Activated T-cell treated with anti-CD3 and anti-CD28 coated beads, Interleukin-2, amount 50 U/mL, for 24 hours (primary cell): ENCODE data around the gene RIMBP2.

ENCODE experiments used
- DNase-seq: peaks from one replicate; pipeline ENCODE4 v3.0.0-alpha.2; 2020
- H3K27ac Mint-ChIP-seq: 2 replicates; pipeline ENCODE4 v1.8.0; 2020; ENCODE audit warnings: mild to moderate bottlenecking, mixed read lengths
- H3K27me3 Mint-ChIP-seq: 2 replicates; pipeline ENCODE4 v1.8.0; 2020; ENCODE audit warnings: mixed read lengths
- H3K36me3 Mint-ChIP-seq: 2 replicates; pipeline ENCODE4 v1.8.0; 2020; ENCODE audit warnings: low read depth, mixed read lengths
- H3K4me1 Mint-ChIP-seq: 2 replicates; pipeline ENCODE4 v1.8.0; 2020; ENCODE audit warnings: low read depth, mixed read lengths
- H3K4me3 Mint-ChIP-seq: 2 replicates; pipeline ENCODE4 v1.8.0; 2020; ENCODE audit warnings: mild to moderate bottlenecking, moderate library complexity, mixed read lengths
- H3K9me3 Mint-ChIP-seq: 2 replicates; pipeline ENCODE4 v1.8.0; 2020; ENCODE audit warnings: mixed read lengths

RIMBP2 gene

DNA sequence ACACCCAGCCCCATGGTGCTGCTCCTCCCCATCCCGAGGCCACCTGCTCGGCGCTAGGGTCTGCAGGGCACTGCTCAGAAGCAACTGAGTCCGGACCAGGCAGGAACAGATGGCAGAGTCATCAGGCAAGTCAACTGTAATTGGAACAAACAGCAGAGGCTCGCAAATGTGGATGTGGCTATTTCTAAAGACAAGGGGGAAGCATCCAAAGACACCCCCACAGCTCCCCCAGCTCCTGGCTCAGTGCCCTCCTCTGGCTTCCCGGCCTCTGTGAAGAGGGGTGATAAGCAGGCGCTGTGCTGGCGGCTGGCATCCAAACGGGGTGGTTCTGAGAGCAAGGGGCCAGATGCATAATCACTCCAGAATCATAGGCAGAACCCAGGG is 252.8 kb downstream of the RIMBP2 start:
- no peak for DNase-seq
- Mint-ChIP-seq H3K27ac (no peak overlapping the region), H3K4me1 (no peaks in the 10 kb centered on the region), H3K4me3 (no peak overlapping the region), H3K9me3 (no peaks in the 10 kb centered on the region), H3K36me3 (no peaks in the 10 kb centered on the region), H3K27me3 (no peaks in the 10 kb centered on the region)

DNA sequence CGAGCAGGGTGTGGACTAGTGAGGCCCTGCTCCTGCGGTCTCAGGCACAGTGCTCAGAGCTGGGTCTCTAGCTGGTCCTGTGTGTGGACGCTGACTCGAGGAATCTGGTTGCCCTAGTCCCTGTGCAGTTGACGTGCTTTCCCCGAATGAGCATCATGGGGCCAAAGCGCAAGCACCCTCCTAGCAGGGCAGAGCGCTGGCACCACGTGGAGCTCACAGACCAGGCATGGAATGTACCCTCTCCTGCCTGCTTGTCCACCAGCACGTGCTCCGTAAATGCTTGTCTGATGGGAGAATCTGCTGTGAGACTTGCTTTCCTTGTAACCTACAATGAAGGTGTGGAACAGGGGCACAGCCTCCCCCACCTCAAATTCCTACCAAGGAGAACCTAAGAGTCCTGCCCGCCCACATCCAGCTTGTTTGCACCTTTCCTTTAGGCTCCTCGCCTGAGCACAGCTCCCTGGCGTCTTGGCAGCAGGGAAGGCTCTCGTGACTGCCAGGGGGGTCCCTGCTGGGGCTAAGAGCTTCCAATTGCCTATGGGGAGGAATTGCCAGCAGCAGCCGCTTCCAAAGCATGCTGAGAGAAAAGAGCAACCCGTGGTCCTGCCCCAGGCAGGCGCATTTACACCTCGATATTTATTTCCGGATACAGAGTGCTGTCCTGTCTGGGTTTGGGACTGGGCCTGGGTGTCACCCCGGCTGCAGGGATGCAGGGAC is 253.4 kb downstream of the RIMBP2 start:
- Mint-ChIP-seq H3K4me1 (no peaks in the 10 kb centered on the region), H3K27me3 (no peaks in the 10 kb centered on the region), H3K27ac (no peak overlapping the region), H3K36me3 (no peaks in the 10 kb centered on the region), H3K4me3 (no peak overlapping the region), H3K9me3 (no peaks in the 10 kb centered on the region)
- DNase-seq, result no peak

DNA sequence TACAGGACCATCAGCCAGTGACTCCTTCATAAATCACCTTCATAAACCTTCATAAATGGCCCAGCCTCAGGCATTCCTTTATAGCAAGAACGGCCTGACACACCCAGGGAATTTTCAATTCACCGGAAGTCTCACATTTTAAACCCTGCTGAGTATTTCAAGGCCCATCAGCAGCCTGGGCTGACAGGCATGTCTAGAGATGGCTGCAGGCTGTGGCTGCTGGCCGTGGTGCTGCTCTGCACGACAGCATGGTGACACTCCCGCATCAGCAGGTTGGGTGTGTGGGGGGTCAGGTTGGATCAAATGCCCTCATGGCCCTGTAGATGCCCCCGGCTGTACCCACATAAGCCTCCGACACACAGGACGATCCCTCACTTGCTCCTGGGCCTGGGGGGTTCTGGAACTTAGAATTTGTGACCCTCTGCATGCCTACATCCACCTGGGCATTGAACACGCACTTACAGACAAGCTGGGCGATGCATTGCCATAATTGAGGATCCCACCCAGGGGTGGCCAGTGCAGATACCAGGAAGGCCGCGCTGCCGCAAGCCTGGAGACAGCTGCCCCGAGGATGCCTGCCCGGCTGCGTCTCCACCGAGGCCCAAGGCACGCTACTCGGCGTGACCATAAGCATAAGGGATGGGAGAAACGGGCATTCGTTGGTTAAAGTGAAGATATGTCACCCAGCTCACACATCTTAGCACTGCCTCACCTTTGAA is 254.1 kb downstream of the RIMBP2 start:
- H3K9me3 Mint-ChIP-seq, result no peaks in the 10 kb centered on the region
- no peak overlapping the region for H3K27ac Mint-ChIP-seq
- H3K4me1 Mint-ChIP-seq, result no peaks in the 10 kb centered on the region
- H3K27me3 Mint-ChIP-seq, result no peaks in the 10 kb centered on the region
- no peaks in the 10 kb centered on the region for H3K36me3 Mint-ChIP-seq
- no peak overlapping the region for H3K4me3 Mint-ChIP-seq
- DNase-seq, result no peak

DNA sequence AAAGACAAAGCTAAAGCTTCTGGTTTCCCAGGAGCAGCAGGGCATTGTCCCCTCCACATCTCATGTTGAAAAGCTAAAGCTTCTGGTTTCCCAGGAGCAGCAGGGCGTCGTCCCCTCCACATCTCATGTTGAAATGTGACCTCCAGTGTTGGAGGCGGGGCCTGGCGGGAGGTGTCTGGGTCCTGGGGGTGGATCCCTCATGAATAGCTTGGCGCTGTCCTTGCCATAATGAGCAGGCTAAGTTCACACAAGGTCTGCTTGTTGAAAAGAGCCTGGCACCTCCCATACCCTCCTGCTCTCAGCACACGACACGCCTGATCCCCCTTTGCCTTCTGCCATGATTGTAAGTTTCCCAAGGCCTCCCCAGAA is 254.7 kb downstream of the RIMBP2 start:
- no peaks in the 10 kb centered on the region for H3K36me3 Mint-ChIP-seq
- H3K4me3 Mint-ChIP-seq, result no peak overlapping the region
- H3K9me3 Mint-ChIP-seq, result no peaks in the 10 kb centered on the region
- no peaks in the 10 kb centered on the region for H3K27me3 Mint-ChIP-seq
- no peak for DNase-seq
- no peak overlapping the region for H3K27ac Mint-ChIP-seq
- H3K4me1 Mint-ChIP-seq, result no peaks in the 10 kb centered on the region

DNA sequence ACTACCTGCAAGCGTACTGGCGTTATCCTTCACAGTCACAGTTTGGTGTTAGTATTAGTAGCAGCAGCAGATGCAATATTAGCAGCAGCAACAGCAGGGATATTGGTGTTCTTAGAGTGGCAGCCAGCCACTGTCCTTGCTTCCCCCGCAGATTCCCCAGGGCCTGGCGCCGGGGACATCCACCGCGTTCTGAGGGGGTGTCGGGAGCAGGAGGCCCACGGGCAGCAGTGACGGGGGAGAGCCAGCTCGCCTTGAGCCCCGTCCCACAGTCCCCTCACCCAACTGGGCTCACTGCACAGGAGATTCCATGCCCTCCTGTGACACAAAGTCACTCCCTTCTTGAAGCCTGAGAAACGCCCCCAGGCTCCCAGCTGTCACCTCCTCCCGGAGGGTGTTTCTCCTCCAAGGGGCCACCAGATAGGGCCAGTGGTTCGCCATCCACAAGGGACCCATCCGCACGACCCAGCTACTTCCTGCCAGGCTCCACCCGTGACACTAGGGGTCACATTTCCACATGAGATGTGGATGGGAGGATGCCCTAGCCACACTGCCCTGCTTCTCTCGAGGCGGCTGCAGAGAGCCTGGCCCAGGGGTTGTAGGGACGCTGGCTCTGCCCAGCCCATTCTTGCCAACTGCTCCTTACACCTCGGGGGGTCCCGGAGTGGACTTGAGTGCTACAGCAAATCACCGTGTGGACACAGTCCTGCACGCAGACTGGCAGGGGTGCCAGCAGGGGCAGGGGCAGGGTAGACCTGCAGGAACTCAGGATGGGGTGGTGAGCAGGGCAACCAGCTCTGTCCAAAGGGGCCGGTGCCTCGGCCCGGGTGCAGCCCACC is 255.3 kb downstream of the RIMBP2 start:
- Mint-ChIP-seq H3K4me1 (no peaks in the 10 kb centered on the region), H3K27me3 (no peaks in the 10 kb centered on the region), H3K27ac (no peak overlapping the region), H3K4me3 (no peak overlapping the region), H3K36me3 (no peaks in the 10 kb centered on the region), H3K9me3 (no peaks in the 10 kb centered on the region)
- DNase-seq, result no peak

DNA sequence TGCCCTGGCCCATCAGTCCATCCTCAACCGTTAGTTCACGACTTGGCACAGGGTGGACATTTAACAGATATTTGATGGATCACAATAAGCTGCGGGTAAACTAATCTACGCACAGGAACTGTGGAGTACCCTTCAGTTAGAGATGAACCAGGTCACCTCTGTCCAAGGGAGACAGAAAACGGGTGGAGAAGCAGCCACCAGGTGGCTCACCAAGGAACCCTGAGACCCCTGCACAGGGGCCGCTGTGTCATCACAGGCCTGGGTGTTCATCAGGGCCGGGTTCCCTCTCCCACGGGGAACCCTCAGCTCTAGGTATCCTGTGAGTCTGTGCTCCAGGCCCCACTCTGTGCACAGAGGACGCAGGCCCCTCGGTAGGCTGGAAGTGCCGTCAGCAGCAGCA is 256.2 kb downstream of the RIMBP2 start:
- Mint-ChIP-seq H3K36me3 (no peaks in the 10 kb centered on the region), H3K4me3 (no peak overlapping the region), H3K27ac (no peak overlapping the region), H3K27me3 (no peaks in the 10 kb centered on the region), H3K4me1 (no peaks in the 10 kb centered on the region), H3K9me3 (no peaks in the 10 kb centered on the region)
- DNase-seq, result no peak

DNA sequence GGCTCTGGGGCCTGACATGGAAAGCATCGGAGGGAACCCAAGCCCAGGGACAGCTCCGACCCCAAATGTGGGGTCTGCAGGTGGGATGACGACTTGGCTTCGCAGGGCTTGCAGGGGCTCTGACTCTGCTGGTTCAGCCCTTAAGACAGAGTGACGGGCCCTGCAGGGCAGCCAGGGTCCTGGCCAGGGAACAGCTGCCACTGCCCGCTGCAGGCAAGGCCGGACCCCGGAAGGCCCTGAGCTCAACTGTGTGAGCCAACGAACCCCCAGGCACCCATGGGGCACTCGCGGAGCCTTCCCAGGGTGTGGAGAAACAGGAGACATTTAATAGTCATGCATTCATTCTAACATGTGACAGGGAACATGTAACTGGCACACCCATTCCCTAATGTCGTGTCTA is 257.8 kb downstream of the RIMBP2 start:
- Mint-ChIP-seq H3K9me3 (no peaks in the 10 kb centered on the region), H3K36me3 (no peaks in the 10 kb centered on the region), H3K4me1 (no peaks in the 10 kb centered on the region), H3K27ac (no peak overlapping the region), H3K4me3 (no peak overlapping the region), H3K27me3 (no peaks in the 10 kb centered on the region)
- no peak for DNase-seq

DNA sequence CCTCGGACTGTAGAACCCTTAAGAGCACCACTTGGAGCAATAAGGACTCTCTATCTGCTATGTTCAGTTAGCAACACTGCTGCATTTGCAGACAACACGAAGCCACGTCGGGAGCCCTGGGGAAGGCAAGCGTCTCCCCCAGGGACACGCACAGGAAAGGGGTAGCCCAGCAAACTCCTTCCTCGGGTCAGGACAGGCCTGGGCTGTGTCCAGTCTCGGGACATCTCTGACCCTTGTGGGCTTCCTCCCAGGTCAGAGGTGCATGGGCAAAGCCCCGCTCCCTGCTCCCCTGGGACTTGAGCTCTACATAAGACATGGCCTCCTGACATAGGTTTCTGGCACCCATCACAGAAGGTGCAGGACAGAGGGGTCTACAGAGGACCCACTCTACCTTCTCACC is 258.9 kb downstream of the RIMBP2 start:
- Mint-ChIP-seq H3K27me3 (no peaks in the 10 kb centered on the region), H3K36me3 (no peaks in the 10 kb centered on the region), H3K9me3 (no peaks in the 10 kb centered on the region), H3K27ac (no peak overlapping the region), H3K4me1 (no peaks in the 10 kb centered on the region), H3K4me3 (no peak overlapping the region)
- no peak for DNase-seq

DNA sequence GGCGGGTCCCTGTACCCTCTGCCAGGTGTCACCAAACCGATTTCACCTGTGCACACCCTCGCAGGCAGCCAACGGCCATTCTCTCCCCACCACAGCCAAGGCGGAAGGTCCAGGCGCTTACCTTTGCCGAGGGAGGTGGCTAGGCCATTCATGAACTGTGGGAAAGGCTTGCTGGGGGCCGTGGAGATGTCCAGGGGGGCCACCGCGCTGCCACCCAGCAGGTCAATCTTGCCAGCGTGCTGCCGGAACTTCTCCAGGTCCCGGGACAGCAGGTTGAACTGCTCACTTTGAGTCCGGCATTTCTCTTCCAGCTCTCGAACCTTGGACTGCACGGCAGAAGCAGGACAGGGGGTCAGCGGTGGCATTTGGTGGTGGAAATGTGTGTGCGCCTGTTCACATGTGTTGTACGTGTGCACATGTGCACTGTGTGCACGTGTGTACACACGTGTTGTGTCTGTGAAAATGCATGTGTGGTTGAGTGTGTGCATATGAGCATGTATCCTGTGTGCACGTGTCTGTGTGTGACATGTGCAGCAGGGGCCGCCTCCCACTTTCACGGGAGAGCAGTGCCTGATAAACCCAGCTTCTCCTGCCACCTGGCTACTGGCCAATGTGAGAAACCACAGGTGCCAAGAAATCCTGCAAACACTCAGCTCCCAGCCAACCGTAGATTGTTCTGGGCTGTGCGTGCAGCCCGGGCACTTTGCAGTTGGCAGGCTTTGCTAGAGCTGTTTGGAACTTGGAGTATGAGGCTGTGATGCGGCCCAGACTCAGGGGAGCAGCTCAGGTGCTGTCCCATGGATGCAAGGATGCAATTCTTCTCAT is 259.5 kb downstream of the RIMBP2 start:
- Mint-ChIP-seq H3K36me3 (no peaks in the 10 kb centered on the region), H3K9me3 (no peaks in the 10 kb centered on the region), H3K4me3 (no peak overlapping the region), H3K27ac (no peak overlapping the region), H3K4me1 (no peaks in the 10 kb centered on the region), H3K27me3 (no peaks in the 10 kb centered on the region)
- DNase-seq, result no peak

DNA sequence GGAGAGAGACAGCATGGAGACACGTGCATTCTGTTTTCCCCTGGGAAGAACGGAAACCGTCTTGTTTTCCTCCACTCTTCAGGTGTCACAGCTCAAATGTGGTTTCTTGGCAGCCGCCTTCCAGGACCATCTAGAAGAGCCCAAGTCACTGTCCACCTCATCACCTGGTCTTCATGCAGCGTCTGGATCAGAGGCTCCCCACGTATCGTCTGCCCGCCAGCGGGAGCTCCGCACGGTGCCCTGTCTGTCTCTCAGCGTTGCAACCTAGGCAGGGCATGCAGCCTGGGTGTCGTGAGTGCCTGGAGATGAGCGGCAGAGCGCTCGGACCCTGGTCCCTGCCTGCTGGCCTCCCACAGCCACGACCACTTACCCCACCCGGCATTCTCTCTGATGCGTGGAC is 260.9 kb downstream of the RIMBP2 start:
- Mint-ChIP-seq H3K36me3 (no peaks in the 10 kb centered on the region), H3K4me3 (no peak overlapping the region), H3K27ac (no peak overlapping the region), H3K27me3 (no peaks in the 10 kb centered on the region), H3K4me1 (no peaks in the 10 kb centered on the region), H3K9me3 (no peaks in the 10 kb centered on the region)
- DNase-seq, result no peak

DNA sequence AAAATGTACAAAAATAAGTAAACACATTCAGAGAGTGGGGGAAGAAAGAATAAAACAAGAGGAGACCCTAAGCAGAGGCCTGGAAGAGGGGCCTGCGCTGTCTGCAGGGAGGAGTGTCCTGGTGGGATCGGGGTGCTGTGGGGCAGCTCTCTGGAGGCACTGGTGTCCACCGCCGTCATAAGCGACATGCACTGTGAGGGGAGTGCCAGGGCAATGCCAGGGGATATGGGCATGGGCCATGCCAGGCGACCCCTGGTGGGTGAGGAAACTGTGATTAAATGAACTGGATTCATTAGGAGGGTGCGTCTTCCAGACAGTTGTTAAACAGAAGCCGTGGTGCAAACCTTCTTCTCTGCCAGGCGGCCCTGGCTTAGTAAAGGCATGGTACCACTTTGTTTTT is 261.8 kb downstream of the RIMBP2 start:
- H3K36me3 Mint-ChIP-seq, result no peaks in the 10 kb centered on the region
- H3K27me3 Mint-ChIP-seq, result no peaks in the 10 kb centered on the region
- no peaks in the 10 kb centered on the region for H3K9me3 Mint-ChIP-seq
- H3K4me3 Mint-ChIP-seq, result no peak overlapping the region
- no peak for DNase-seq
- no peak overlapping the region for H3K27ac Mint-ChIP-seq
- no peaks in the 10 kb centered on the region for H3K4me1 Mint-ChIP-seq

DNA sequence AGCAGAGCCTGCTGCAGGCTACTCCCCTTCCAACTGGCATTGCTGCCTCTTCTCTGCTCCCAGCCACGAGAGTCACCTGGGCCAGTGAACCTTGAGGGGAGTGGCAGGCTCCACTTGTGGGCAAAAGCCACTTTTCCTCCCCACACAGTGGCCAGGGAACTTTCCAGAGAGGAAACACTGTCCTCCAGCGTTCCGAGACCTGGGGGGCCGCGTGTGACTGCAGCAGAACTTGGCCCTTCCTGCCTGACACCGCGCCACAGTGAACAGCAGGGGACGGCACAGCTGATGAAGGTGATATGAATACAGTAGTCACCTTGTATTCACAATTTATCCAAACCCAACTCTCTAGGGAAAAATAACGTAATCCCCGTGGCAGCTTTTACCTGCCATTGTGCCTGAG is 263.6 kb downstream of the RIMBP2 start:
- H3K27ac Mint-ChIP-seq, result no peak overlapping the region
- no peaks in the 10 kb centered on the region for H3K9me3 Mint-ChIP-seq
- H3K4me3 Mint-ChIP-seq, result no peak overlapping the region
- no peaks in the 10 kb centered on the region for H3K27me3 Mint-ChIP-seq
- no peaks in the 10 kb centered on the region for H3K36me3 Mint-ChIP-seq
- H3K4me1 Mint-ChIP-seq, result no peaks in the 10 kb centered on the region
- DNase-seq, result no peak

DNA sequence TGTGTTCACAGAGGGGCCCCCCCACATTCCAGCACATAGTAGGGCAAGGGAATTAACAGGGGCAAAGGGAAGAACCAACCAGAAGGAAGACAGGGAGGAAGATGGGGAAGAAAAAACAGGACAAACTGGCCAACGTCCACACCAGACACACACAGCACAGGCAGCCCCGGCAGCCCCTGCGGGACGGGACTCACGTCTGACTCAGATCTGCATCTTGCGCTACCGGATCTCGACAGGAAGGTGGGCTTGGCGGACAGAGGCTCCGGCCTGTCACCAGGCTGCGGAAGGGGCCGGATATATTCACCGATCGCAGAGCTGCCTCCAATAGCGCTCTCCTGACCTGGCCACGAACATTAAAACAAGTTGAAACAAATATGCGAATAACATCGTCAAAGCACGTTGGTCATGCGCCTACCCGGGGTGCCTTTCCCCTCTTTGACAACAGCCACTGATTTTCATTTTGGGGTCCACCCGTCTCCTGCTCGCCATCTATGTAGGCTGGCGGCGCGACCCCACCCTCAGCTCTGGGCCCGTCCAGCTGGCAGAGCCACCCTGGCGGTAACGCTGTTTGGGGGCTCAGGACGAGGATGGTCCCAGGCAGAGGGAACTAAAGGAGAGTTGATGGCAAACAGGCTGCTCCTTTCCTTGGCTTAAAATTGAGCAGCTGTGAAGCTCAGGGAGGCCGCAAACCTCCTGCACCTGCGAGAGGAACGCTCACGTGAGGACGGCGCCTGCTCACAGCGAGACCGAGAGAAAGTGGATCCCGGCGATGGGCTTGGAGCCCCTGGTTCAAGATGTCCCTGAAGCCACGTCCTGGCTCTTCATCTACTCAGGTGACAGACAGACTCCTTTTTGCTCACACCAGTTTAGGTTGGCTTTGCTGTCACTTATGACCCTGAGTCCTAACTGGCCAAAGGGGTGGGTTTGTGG is 264.8 kb downstream of the RIMBP2 start:
- Mint-ChIP-seq H3K27me3 (no peaks in the 10 kb centered on the region), H3K4me3 (no peak overlapping the region), H3K27ac (no peak overlapping the region), H3K9me3 (no peaks in the 10 kb centered on the region), H3K36me3 (no peaks in the 10 kb centered on the region), H3K4me1 (no peaks in the 10 kb centered on the region)
- no peak for DNase-seq

DNA sequence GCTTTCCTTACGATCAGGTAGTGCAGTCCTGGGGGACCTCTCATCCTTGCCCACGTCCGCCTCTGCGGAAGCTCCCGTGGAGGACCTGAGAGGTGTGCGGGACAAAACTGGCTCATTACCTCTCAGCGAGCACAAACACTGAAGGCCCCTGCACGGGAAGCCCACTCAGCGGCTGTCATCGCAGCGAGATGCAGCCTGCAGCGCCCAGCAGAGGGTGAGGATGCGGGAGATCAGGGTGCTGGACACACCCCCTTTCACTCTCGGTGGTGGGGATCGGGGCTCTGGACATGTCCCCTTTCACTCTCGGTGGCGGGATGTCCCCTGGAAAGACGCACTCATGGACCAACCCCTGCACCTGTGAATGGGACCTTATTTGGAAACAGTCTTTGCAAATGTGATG is 266.8 kb downstream of the RIMBP2 start:
- H3K36me3 Mint-ChIP-seq, result no peaks in the 10 kb centered on the region
- no peak for DNase-seq
- no peaks in the 10 kb centered on the region for H3K4me1 Mint-ChIP-seq
- no peak overlapping the region for H3K27ac Mint-ChIP-seq
- H3K27me3 Mint-ChIP-seq, result no peaks in the 10 kb centered on the region
- no peak overlapping the region for H3K4me3 Mint-ChIP-seq
- no peaks in the 10 kb centered on the region for H3K9me3 Mint-ChIP-seq
